Fibroblast of lung (primary cell): ENCODE measurements around the gene JPH3.

Experiments used
- EZH2 ChIP-seq: IDR thresholded peaks from 2 replicates; pipeline ENCODE4 v1.5.1; 2012; ENCODE audit warnings: low read length, control low read depth, mild to moderate bottlenecking; ENCODE audit errors: missing control alignments
- TF ChIP-seq, protein P1 (sequence below), 2 donors: IDR thresholded peaks in 1 of 2; conservative IDR thresholded peaks in 1 of 2; 1 replicate in 1 of 2; 2 replicates in 1 of 2; pipeline ENCODE4 v1.5.1; 2011 to 2012; ENCODE audit warnings: low read length in 2 of 2, control low read depth in 1 of 2, inconsistent platforms in 1 of 2, low read depth in 1 of 2, mild to moderate bottlenecking in 1 of 2

DNA sequence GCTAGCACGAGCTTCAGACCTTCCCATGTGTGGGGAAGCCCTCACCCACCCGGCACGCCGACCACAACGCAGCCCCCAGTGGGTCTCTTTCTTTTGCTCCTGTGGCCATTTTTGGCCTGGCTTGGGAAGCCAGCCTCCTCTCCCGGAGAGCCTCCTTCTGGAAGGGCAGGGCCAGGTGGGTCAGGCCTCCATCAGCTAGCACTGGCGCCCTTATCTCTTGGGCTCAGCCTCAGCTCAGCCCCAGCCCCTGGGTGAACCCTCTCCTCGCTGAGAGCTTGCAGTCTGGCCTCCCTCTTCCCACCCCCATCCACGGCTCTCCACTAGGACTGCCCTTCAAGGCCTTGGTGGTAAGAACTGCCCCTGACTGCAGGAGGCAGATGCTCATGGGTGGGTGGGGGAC is 14.7 kb upstream of the JPH3 start:
- TF ChIP-seq, protein P1, sequence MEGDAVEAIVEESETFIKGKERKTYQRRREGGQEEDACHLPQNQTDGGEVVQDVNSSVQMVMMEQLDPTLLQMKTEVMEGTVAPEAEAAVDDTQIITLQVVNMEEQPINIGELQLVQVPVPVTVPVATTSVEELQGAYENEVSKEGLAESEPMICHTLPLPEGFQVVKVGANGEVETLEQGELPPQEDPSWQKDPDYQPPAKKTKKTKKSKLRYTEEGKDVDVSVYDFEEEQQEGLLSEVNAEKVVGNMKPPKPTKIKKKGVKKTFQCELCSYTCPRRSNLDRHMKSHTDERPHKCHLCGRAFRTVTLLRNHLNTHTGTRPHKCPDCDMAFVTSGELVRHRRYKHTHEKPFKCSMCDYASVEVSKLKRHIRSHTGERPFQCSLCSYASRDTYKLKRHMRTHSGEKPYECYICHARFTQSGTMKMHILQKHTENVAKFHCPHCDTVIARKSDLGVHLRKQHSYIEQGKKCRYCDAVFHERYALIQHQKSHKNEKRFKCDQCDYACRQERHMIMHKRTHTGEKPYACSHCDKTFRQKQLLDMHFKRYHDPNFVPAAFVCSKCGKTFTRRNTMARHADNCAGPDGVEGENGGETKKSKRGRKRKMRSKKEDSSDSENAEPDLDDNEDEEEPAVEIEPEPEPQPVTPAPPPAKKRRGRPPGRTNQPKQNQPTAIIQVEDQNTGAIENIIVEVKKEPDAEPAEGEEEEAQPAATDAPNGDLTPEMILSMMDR (conservative IDR thresholded peaks at IDR 0.05 in 1 of 2, IDR thresholded peaks at IDR 0.05 in 1 of 2; ENCODE audit: low read depth in 1 of 2, low read length in 2 of 2): no peak
- no peak for TF ChIP-seq EZH2
